GM18520 (cell line): ENCODE measurements around the gene EFCAB12.
"Not testable (repeated sequence)": the region's sequence is repeated elsewhere in the genome, so short reads cannot be mapped to it uniquely, and the experiment has no call there.

Source experiments
- ATAC-seq: cut with Tn5 transposase; IDR thresholded peaks from one replicate; pipeline ENCODE4 v1.9.1; 2021; ENCODE audit not compliant: unreplicated experiment

The EFCAB12 gene

DNA sequence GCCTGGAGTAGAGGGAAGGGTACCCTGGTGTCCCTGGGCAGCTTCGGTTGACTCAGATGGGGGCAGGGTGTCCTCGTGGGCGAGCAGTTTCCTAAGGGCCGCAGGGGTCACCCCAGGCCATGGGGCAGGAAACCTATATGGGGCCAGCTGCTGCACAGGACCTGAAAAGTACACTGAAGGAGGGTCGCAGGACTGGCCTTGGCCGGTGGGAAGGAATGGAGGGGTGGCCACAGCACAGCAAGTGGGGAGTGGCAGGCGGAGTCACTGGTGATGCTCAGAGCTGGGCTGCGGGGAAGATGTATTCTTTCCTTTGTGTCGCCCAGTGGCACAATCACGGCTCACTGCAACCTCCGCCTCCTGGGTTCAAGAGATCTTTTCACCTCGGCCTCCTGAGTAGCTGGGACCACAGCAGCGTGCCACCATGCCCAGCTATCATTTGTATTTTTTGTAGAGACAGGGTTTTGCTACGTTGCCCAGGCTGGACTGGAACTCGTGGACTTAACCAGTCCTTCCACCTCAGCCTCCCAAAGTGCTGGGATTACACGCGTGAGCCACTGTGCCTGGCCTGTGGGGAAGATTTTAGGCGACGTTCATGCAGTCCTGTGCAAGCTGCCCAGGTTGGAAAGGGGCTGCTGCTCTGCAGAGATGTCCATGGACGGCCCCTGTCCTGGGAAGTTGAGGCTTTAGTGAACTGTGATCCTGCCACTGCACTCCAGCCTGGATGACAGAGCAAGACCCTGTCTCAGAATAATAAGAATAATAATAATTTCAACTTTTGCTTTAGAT, 57.2 kb downstream of the EFCAB12 start:
- no peak for ATAC-seq

GRCh38 chr3:129370248-129370964, 58.0 kb downstream of the EFCAB12 start:
- ATAC-seq: no peak

- no peak for ATAC-seq
Observed at GRCh38 chr3:129369711-129370110, 58.7 kb downstream of the EFCAB12 start.

DNA sequence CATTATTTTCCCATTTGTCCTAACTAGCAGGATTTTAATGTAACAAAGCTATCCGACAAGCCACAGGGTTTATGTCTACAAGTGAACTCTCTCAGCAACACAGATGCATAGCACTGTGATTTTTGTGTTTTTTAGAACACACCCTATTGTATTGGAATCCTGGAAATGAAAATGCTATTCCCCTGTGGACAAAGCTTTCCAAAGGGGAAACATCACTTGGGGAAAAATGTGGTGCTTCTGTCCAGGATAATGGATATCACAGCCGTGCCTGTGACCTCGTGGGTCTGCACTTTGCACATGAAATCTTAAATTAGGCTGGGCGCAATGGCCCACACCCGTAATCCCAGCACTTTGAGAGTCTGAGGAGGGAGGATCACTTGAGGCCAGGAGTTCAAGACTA, 60.6 kb downstream of the EFCAB12 start:
- ATAC-seq: no peak

GRCh38 chr3:129366312-129366831, 62.1 kb downstream of the EFCAB12 start:
- ATAC-seq: no peak

GRCh38 chr3:129365296-129366136, 62.9 kb downstream of the EFCAB12 start:
- no peak for ATAC-seq

DNA sequence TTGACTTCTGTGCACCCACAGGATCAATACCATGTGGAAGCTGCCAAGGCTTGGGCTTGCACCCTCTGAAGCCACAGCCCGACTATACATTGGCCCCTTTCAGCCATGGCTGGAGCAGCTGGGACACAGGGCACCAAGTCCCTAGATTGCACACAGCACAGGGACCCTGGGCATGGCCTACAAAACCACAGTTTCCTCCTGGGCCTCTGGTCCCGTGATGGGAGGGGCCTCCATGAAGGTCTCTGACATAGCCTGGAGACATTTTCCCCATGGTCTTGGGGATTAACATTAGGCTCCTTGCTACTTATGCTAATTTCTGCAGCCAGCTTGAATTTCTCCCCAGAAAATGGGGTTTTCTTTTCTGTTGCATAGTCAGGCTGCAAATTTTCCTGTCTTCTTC, 63.6 kb downstream of the EFCAB12 start:
- not testable (repeated sequence) for ATAC-seq

- not testable (repeated sequence) for ATAC-seq
Observed at GRCh38 chr3:129363356-129363755, 65.1 kb downstream of the EFCAB12 start.

GRCh38 chr3:129360705-129361460, 67.6 kb downstream of the EFCAB12 start:
- ATAC-seq: no peak

DNA sequence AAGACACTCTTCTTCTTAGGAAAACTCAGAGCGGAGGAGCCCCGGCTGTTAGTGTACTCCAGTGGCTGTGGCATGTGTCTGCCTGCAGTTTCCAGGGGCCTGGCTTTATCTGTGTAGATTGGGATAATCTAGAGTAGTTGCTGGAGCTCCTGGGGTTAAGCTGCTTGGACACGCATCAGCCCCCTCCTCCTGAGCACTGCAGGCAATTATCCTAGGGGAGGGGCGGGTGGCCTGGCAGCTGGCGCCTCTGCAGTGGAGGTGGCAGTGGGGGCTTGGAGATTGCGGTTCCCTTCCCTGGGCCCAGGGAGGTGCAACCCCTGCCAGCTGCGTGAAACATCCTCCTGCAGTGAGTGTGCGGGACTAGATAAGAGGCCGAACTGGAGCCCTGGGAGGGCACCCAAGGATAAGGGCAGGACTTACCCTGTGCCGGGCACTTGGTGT, 68.2 kb downstream of the EFCAB12 start:
- no peak for ATAC-seq

- ATAC-seq: no peak
Observed at GRCh38 chr3:129358772-129359371, 69.6 kb downstream of the EFCAB12 start.

DNA sequence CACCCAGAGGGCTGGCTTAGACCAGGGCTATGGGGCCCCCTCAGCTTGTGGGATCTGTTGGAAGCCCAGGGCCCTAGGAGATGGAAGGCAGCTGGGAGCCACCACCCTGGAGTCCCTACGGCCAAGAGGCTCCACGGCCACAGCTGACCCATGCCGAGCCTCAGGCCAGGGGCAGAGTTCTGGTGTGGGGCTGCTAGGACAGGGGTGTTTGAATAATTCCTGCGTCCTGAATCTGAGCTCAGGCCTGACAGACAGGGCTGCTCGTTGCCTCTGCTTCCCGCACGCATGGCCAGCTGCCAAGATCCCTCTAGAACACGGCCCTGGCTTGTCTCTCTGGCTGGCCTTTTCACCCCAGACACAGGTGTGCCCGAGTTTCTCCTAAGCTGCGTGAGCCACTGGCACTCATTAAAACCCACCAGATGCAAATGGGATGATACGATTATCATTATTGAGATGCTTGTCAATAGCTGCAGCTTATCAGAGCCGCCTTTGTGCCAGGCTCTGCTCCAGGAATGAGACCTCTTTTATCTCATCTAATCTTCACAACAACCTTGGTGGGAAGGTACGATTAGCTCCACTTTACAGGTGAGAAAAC, 70.2 kb downstream of the EFCAB12 start:
- ATAC-seq: no peak

GRCh38 chr3:129357616-129358015, 70.8 kb downstream of the EFCAB12 start:
- no peak for ATAC-seq

GRCh38 chr3:129356756-129357425, 71.5 kb downstream of the EFCAB12 start:
- ATAC-seq: no peak

DNA sequence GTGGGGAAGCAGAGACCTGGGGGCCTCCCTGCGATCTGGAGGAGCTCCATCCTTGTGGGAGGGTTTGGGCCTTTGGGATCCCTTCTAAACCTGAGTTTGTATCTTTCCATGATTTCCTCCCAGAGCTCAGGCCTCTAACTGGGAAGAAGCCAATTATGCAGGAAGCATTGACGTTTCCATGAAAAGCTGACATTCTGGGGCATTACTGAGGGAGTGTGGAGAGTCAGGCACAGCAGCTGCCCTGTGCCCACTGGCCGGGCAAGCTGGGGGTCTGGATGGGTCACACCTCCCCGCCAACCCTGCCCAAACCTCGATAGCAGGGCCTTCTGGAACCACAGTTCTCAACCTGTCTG, 74.9 kb downstream of the EFCAB12 start:
- ATAC-seq: no peak

- ATAC-seq: no peak
Observed at GRCh38 chr3:129352650-129353588, 75.5 kb downstream of the EFCAB12 start.

DNA sequence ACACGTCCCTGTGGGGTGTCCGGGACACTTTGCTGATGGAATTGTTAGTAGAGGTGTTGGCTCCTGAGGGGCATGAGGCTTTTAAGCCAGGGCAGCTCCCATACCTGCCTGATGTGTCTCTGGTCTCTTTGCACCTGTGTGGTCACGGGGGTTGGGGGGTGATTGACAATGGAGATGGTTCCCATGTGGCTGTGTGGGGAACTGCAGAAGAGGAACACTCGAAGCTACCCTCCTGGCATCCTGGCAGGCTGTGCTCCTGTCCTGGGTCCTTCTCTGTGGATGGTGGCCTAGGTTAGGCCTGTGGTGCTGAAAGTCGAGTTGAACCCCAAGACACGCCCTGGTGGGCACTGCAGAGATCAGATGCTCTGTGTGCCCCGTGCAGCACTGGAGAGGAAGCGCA, 76.4 kb downstream of the EFCAB12 start:
- no peak for ATAC-seq
